ENCODE results near the gene ZKSCAN2.

ZKSCAN2 gene

DNA sequence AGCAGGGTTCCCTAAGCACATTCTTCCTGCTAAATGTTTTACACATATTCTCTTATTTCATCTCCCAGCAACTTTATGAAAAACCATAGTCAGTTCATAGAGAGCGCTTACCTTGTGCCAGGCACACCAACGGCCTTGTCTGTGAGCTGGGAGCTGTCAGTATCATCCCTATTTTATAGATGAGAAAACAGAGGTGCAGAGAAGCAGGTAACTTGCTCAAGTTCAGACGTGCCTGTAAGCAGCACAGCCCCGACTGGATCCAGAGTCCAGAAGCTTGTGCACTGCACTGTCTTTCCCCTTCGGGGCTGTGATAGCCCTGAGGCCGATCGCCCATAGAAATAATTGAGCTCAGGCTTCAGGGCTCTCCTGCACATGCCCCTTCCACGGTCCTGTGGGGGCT lies 34.7 kb downstream of the ZKSCAN2 start:
- no peak for DNase-seq

DNA sequence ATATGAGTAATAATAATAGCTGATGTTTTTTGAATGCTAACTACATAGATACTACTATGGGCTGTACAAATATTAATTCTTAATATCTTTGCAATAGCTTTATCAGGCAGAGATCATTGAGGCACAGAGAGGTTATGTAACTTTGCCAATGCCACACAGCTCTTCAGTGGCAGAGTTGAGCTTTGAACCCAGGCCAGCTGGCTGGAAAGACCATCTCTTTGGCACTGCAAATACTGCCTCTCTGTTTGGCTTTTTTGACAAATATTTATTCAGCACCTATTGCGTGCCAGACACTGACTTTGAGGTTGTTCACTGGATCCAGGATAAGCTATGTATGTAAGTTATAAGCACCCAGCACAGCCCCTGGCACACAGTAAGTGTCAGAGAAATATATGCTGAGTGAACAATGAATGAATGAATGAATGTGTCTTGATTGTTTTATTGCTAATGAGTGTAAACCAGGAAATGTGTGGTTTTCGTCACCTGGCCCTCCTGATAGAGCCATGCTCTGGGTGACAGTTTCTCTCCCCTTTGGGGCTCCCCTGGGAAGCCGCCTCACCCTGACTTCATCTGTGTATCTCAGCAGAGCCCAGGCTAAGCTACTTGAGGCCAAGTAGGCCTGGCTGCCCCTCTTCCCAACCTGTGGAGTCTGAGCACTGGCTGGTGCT lies 38.4 kb downstream of the ZKSCAN2 start:
- no peak for DNase-seq

DNA sequence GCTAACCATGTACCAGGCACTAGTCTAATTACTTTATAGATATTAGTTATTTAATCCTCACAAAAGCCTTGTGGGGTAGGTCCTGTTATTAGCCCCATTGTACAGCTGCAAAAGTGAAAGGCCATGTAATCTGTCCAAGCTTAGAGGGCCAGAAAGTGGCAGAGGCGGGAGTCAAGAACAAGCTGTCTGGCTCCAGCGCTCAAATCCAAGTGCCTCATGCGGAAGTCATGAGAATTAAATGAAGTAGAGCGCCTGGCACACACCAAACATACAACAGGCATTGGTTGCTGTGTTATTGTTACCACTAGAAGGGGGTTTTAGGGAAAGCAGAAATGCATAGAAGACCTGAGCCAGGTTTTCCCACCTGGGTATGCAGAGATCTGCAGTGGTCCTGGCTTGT lies 39.7 kb downstream of the ZKSCAN2 start:
- no peak for DNase-seq

DNA sequence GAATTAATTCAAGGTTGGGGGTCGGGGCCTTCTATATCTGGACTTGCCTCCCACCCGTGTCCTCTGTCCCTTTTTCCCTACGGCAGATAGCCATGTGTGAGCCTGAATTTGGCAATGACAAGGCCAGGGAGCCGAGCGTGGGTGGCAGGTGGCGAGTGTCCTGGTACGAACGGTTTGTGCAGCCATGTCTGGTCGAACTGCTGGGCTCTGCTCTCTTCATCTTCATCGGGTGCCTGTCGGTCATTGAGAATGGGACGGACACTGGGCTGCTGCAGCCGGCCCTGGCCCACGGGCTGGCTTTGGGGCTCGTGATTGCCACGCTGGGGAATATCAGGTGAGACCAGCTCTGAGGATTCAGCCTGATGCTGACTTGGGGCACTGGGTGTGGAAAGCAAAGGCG lies 40.5 kb downstream of the ZKSCAN2 start:
- no peak for DNase-seq

DNA sequence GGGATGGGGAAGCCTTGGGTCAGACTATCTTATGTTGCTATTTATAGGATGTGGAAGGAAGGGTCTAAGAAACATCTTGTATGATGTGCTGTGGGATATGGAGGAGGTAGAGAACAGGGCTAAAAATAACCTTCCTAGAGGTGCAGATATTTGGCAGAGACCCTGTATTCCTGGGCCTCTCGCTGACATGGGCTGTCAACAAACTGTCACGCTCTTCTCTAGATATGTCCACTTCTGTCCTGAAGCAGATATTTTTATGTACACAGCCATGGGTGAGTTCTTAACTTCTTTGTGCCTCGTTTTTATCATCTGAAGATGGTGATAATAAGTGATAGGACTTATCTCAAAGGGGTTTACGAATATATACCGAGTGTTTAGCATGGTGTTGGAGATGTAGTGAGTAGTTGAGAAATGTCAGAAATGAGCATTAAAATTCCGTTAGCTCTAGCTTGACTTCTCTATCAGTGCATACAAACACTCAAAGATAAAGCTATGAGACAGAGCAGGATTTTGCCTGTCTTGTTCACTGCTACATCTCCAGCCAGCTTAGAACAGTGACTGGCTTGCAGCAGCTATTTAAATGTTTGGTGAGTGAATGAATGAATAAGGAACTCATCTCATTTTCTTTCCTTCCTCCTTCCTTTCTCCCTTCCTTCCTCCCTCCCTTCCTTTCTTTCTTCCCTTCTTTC lies 43.8 kb downstream of the ZKSCAN2 start:
- no peak for DNase-seq

DNA sequence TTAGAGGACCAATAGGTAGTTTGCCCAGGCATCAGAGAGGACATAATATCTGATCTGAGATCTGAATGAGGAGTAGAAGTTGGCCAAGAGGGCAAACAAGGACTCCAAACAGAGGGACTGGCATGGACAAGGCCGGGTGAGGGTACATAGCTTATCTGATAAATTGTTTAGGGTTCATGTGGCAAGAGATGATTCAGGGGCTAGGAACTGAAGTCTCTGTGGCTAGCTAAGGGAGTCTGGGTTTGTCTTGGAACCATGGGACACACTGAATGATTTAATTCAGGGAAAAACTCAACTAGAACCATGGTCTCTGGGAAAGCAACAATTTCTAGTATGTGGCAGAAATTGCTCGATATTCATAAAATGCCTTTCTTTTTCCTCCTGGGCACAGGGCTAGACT lies 45.0 kb downstream of the ZKSCAN2 start:
- DNase-seq: no peak

DNA sequence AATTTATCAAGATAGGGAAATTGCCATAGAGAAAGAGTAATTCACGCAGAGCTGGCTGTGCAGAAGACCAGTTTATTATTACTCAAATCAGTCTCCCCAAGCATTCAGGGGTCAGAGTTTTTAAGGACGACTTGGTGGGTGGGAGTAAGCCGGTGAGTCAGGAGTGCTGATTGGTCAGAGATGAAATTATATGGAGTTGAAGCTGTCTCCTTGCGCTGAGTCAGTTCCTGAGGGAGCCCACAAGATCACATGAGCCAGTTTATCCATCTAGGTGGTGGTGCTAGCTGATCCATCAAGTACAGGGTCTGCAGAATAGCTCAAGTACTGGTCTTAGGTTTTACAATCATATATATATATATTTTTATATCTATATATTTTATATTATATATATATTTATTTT lies 46.9 kb downstream of the ZKSCAN2 start:
- no peak for DNase-seq

DNA sequence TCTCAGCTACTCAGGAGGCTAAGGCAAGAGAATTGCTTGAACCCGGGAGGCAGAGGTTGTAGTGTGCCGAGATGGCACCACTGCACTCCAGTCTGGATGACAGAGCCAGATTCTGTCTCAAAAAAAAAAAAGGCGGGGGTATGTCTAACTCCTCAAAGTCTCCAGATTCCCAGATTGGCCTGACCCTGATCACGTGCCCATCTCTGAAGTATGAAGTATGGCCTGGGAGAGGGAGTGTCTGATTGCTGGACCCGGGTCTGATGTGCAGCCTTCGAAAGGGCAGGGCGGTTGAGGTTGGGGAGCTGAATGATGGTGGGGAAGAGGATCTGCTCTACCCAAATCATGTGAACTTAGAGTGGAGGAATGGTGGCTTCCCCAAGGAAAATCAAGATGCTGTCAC lies 58.2 kb downstream of the ZKSCAN2 start:
- no peak for DNase-seq

DNA sequence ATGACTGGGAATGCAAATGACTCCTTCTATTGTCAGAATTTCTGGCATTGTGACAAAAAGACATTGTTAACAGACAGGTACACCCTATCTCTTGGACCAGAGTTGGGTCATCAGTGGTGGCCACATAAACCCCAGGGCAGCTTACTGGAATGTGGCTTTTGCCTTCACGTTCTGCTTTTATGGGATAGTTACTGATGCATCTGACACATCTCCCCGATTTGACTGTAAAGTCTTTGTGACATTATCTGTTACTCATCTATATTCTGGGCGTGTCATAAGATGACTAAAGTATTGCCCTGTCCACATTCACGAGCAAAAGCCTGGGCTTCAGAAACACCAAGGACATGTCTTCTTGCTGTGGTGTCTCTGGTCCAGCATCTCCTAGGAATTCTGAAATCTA lies 59.6 kb downstream of the ZKSCAN2 start:
- no peak for DNase-seq

DNA sequence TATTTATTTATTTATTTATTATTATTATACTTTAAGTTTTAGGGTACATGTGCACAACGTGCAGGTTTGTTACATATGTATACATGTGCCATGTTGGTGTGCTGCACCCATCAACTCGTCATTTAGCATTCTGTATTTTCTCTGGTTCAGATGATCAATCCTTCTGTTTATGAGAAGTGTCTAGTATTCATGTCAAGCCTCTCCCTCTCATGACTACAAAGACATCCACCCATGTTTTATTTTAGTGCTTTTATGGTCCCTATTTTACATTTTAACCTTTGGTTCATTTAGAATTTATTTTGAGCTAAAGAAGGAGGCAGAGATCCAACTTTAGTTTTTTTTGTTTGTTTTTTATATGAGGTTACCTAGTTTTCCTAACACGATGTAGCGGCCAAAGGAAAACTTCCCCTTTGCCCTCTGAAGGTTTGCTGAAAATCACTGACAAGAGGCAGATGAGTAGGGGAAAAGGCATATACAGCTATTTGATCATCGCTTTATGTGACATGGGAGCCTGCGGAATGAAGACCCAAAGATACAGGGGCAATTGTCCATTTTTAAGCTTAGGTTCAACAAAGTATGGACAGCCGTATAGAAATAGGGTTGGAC lies 63.3 kb downstream of the ZKSCAN2 start:
- DNase-seq: no peak

DNA sequence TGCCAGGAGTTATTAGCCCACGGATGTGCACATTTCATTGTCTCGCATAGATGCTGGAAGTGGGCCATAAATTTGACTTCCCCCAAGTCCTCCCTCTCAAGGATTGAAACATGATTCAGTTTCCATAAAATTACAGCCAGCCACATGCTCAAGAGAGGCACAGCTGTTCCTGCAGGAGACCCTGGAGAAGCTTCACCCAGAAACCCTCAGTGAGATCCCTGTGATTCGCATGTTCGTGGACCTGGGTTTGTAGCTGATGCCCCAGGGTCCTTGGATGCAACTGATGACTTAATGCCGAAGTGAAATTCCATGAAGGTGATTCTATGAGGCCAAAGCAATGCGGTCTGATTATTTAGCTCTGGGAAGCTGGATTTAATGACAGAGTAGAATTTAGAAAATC lies 65.5 kb downstream of the ZKSCAN2 start:
- no peak for DNase-seq

DNA sequence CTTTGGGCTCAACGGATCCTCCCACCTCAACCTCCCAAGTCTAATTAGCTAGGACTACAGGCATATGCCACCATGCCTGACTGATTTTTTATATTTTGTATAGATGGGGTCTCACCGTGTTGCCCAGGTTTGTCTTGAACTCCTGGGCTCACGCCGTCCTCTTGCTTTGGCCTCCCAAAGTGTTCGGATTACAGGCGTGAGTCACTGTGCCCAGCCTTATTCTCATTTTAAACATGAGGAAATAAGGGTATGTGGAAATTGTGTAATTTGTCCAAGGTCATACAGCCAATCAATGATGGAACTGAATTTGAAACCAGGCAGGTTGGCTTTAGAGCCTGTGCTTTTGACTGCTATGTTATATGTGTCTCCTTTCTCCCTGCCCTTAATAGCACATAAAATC lies 68.3 kb downstream of the ZKSCAN2 start:
- DNase-seq: no peak

DNA sequence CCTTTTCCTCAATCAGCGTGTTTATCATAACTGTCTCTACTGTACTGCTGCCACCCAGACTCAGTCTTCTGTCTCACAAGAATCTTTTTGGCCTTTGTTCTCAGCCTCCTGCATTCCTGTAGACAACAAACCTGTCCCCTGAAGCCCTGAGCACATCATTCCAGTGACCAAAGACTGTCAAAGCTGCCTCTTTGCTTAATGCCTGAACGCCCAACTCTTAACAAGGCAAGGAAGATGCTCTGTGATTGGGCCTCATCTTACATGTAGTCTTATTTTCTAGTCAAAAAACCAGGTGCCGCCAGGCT lies 70.2 kb downstream of the ZKSCAN2 start:
- DNase-seq: no peak
